H1 (cell line): Measurements from ENCODE around the gene BCL6B. TPM values are rescaled to one million over a fixed set of nuclear protein-coding genes. Genes with fewer than 3 reads are reported as not detected.

Source experiments
- CTCF ChIA-PET: fragments of 300-600 bp; sonication (Branson Sonifier 250); formaldehyde crosslinking; loops from one replicate; lab custom pipeline; 2021; ENCODE audit not compliant: partially characterized antibody; lab: Charles Lee
- POLR2A ChIA-PET: fragments of 300-600 bp; sonication (Branson Sonifier 250); formaldehyde crosslinking; loops from one replicate; lab custom pipeline; 2021; ENCODE audit warnings: inconsistent platforms; ENCODE audit not compliant: partially characterized antibody; lab: Charles Lee
- DNase-seq, 2 experiments: peaks; one replicate each; pipeline versions ENCODE4 v3.0.0 to v3.0.0-alpha.2; 2010 to 2022; ENCODE audit warnings: low spot score in 2 of 2, low read depth in 1 of 2, mixed read lengths in 1 of 2
- FAIRE-seq: peaks from 2 replicates; lab custom pipeline; 2011; peaks lifted over from hg19 to GRCh38; lab: Jason Lieb, UNC
- H2AFZ ChIP-seq: 2 replicates; pipeline ENCODE4 v1.8.1; 2012; ENCODE audit warnings: low read length, inconsistent platforms
- H2AK5ac ChIP-seq: 2 replicates; pipeline ENCODE4 v1.6.1; 2013; ENCODE audit warnings: low read depth, low read length
- H2BK120ac ChIP-seq: replicated peaks from 2 replicates; pipeline ENCODE3; 2013; ENCODE audit warnings: low read depth, low read length, inconsistent platforms
- H2BK12ac ChIP-seq: 2 replicates; pipeline ENCODE4 v1.6.1; 2013; ENCODE audit warnings: low read depth, low read length
- H2BK15ac ChIP-seq: 2 replicates; pipeline ENCODE4 v1.6.1; 2013; ENCODE audit warnings: low read length
- H2BK20ac ChIP-seq: 2 replicates; pipeline ENCODE4 v1.6.1; 2013; ENCODE audit warnings: low read length
- H2BK5ac ChIP-seq: 2 replicates; pipeline ENCODE4 v1.6.1; 2013; ENCODE audit warnings: low read depth, low read length
- H3K14ac ChIP-seq: 2 replicates; pipeline ENCODE4 v1.6.1; 2013; ENCODE audit warnings: inconsistent platforms; ENCODE audit not compliant: insufficient read length
- H3K18ac ChIP-seq: 2 replicates; pipeline ENCODE4 v1.6.1; 2013; ENCODE audit warnings: low read length; ENCODE audit errors: extremely low read depth
- H3K23ac ChIP-seq: 2 replicates; pipeline ENCODE4 v1.6.1; 2013; ENCODE audit warnings: inconsistent platforms; ENCODE audit not compliant: insufficient read length
- H3K23me2 ChIP-seq: 2 replicates; pipeline ENCODE4 v1.6.1; 2013; ENCODE audit warnings: low read depth, low read length
- H3K27ac ChIP-seq: 2 replicates; pipeline ENCODE4 v1.6.1; 2011; ENCODE audit warnings: low read depth, low read length, inconsistent platforms
- H3K27me3 ChIP-seq, 4 experiments: replicated peaks in 1 of 4; 1 replicate in 1 of 4; 2 replicates in 3 of 4; pipeline versions ENCODE4 v1.6.1 to v1.8.1; 2011 to 2013; ENCODE audit warnings: low read length in 3 of 4, mild to moderate bottlenecking in 3 of 4, inconsistent platforms in 2 of 4, mixed read lengths in 2 of 4, moderate library complexity in 1 of 4; ENCODE audit not compliant: control insufficient read depth in 3 of 4, insufficient read depth in 3 of 4; ENCODE audit errors: extremely low read depth in 1 of 4
- H3K36me3 ChIP-seq, 4 experiments: 2 replicates each; pipeline versions ENCODE4 v1.6.1 to v1.8.1; 2011 to 2013; ENCODE audit warnings: mild to moderate bottlenecking in 4 of 4, low read length in 3 of 4, moderate library complexity in 2 of 4, control low read depth in 1 of 4, inconsistent platforms in 1 of 4; ENCODE audit not compliant: insufficient read depth in 4 of 4, control insufficient read depth in 2 of 4
- H3K4ac ChIP-seq: replicated peaks from 2 replicates; pipeline ENCODE3; 2013; ENCODE audit warnings: low read length, low read depth, mixed read lengths, inconsistent platforms; ENCODE audit not compliant: insufficient read length
- H3K4me1 ChIP-seq, 4 experiments: replicated peaks in 1 of 4; 1 replicate in 1 of 4; 2 replicates in 3 of 4; pipeline versions ENCODE4 v1.6.1 to v1.8.1; 2011 to 2013; ENCODE audit warnings: low read length in 3 of 4, inconsistent platforms in 2 of 4, mixed read lengths in 1 of 4; ENCODE audit not compliant: insufficient read depth in 4 of 4, control insufficient read depth in 3 of 4
- H3K4me2 ChIP-seq, 2 experiments: 2 replicates each; pipeline versions ENCODE4 v1.6.1 to v1.8.1; 2011 to 2013; ENCODE audit warnings: low read depth in 2 of 2, low read length in 2 of 2, control low read depth in 1 of 2, inconsistent platforms in 1 of 2, mild to moderate bottlenecking in 1 of 2; ENCODE audit not compliant: insufficient read depth in 1 of 2
- H3K4me3 ChIP-seq, 4 experiments: fragments of 200-600, 300-600 bp in 1 of 4; sonication (generic), shearing (Covaris generic), sonication (Bioruptor Twin) in 1 of 4; 2 replicates each; pipeline versions ENCODE4 v1.5.1 to v1.8.1; 2011 to 2016; ENCODE audit warnings: low read length in 4 of 4, low read depth in 3 of 4, control low read depth in 2 of 4, inconsistent platforms in 2 of 4, mild to moderate bottlenecking in 2 of 4, mixed read lengths in 1 of 4, moderate library complexity in 1 of 4; ENCODE audit not compliant: insufficient read depth in 2 of 4; ENCODE audit errors: extremely low read depth in 1 of 4
- H3K56ac ChIP-seq: replicated peaks from 2 replicates; pipeline ENCODE3; 2013; ENCODE audit warnings: low read depth, mild to moderate bottlenecking, mixed read lengths, low read length, inconsistent platforms; ENCODE audit not compliant: insufficient read length
- H3K79me1 ChIP-seq: 2 replicates; pipeline ENCODE4 v1.6.1; 2013; ENCODE audit warnings: low read depth, low read length, control low read depth
- H3K79me2 ChIP-seq, 2 experiments: 2 replicates each; pipeline versions ENCODE4 v1.6.1 to v1.8.1; 2012 to 2013; ENCODE audit warnings: low read length in 2 of 2, mild to moderate bottlenecking in 2 of 2, inconsistent platforms in 1 of 2; ENCODE audit not compliant: insufficient read depth in 2 of 2, control insufficient read depth in 1 of 2
- H3K9ac ChIP-seq, 4 experiments: replicated peaks in 1 of 4; 1 replicate in 1 of 4; 2 replicates in 3 of 4; pipeline versions ENCODE4 v1.6.1 to v1.8.1; 2011 to 2013; ENCODE audit warnings: low read depth in 3 of 4, low read length in 3 of 4, control low read depth in 2 of 4, mild to moderate bottlenecking in 2 of 4, moderate library complexity in 2 of 4, inconsistent platforms in 1 of 4; ENCODE audit errors: extremely low read depth in 1 of 4
- H3K9me3 ChIP-seq, 2 experiments: 2 replicates each; pipeline versions ENCODE4 v1.6.1 to v1.8.1; 2012 to 2013; ENCODE audit warnings: mild to moderate bottlenecking in 2 of 2, moderate library complexity in 2 of 2, control low read depth in 1 of 2, inconsistent platforms in 1 of 2, low read depth in 1 of 2, low read length in 1 of 2, mixed read lengths in 1 of 2; ENCODE audit not compliant: insufficient read depth in 2 of 2
- H4K20me1 ChIP-seq, 2 experiments: replicated peaks in 1 of 2; 2 replicates each; pipeline versions ENCODE3 to v1.8.1; 2011 to 2013; ENCODE audit warnings: inconsistent platforms in 2 of 2, low read length in 2 of 2, mild to moderate bottlenecking in 1 of 2; ENCODE audit not compliant: insufficient read depth in 2 of 2, control insufficient read depth in 1 of 2
- H4K5ac ChIP-seq: 2 replicates; pipeline ENCODE4 v1.6.1; 2013; ENCODE audit warnings: low read length, low read depth, mixed read lengths, inconsistent platforms; ENCODE audit not compliant: insufficient read length
- H4K8ac ChIP-seq: 2 replicates; pipeline ENCODE4 v1.8.0; 2013; ENCODE audit warnings: mild to moderate bottlenecking, moderate library complexity, low read length, inconsistent platforms; ENCODE audit not compliant: insufficient read depth; ENCODE audit errors: extremely low read depth
- H4K91ac ChIP-seq: replicated peaks from 2 replicates; pipeline ENCODE3; 2013; ENCODE audit warnings: low read length, mixed read lengths, inconsistent platforms; ENCODE audit not compliant: insufficient read length
- ATF2 ChIP-seq: IDR thresholded peaks from 2 replicates; pipeline ENCODE4 v1.6.1; 2012; ENCODE audit warnings: low read length, inconsistent platforms
- BCL11A ChIP-seq, 2 experiments: IDR thresholded peaks; one replicate each; pipeline ENCODE4 v1.6.1; 2011; ENCODE audit warnings: low read depth in 2 of 2, low read length in 2 of 2, mild to moderate bottlenecking in 2 of 2
- CTCF ChIP-seq, 3 experiments: IDR thresholded peaks; 1 replicate in 2 of 3; 2 replicates in 1 of 3; pipeline versions ENCODE4 v1.5.1 to v1.6.1; 2011; ENCODE audit warnings: low read length in 3 of 3, mild to moderate bottlenecking in 3 of 3, inconsistent platforms in 2 of 3, low read depth in 1 of 3, moderate library complexity in 1 of 3; ENCODE audit not compliant: insufficient read depth in 1 of 3; ENCODE audit errors: control extremely low read depth in 1 of 3
- EGR1 ChIP-seq: IDR thresholded peaks from 2 replicates; pipeline ENCODE4 v1.6.1; 2011; ENCODE audit warnings: low read depth, low read length, borderline replicate concordance
- RAD21 ChIP-seq, 2 experiments: IDR thresholded peaks in 1 of 2; conservative IDR thresholded peaks in 1 of 2; 2 replicates each; pipeline ENCODE4 v1.6.1; 2011; ENCODE audit warnings: low read depth in 2 of 2, low read length in 2 of 2, improper control_type of control experiment in 1 of 2, inconsistent platforms in 1 of 2, mild to moderate bottlenecking in 1 of 2, moderate library complexity in 1 of 2
- RNF2 ChIP-seq: fragments of 200-900, 300-1000 bp; sonication (generic); IDR thresholded peaks from 2 replicates; pipeline ENCODE4 v1.7.1; 2016; ENCODE audit warnings: borderline replicate concordance, low read depth, mild to moderate bottlenecking, antibody characterized with exemption, low read length; ENCODE audit not compliant: poor library complexity, severe bottlenecking; ENCODE audit errors: missing control alignments
- RXRA ChIP-seq: IDR thresholded peaks from 2 replicates; pipeline ENCODE4 v1.6.1; 2011; ENCODE audit warnings: low read depth, mild to moderate bottlenecking, low read length, moderate library complexity; ENCODE audit not compliant: insufficient read depth
- SP2 ChIP-seq: IDR thresholded peaks from 2 replicates; pipeline ENCODE4 v1.6.1; 2012; ENCODE audit warnings: mild to moderate bottlenecking, low read length, inconsistent platforms
- YY1 ChIP-seq: IDR thresholded peaks from 2 replicates; pipeline ENCODE4 v1.6.1; 2011; ENCODE audit warnings: low read depth, mild to moderate bottlenecking, low read length
- WGBS, 2 experiments: shearing (Covaris generic) in 1 of 2; methylation state at CpG; one replicate each; pipeline versions ENCODE4 v1.1.6 to v1.1.7; 2013 to 2015; ENCODE audit warnings: low lambda C conversion rate in 2 of 2, mixed read lengths in 2 of 2, inconsistent platforms in 1 of 2, low coverage in 1 of 2, missing lambda C conversion rate in 1 of 2; ENCODE audit not compliant: insufficient replicate concordance in 2 of 2, insufficient coverage in 1 of 2, insufficient read length in 1 of 2; ENCODE audit errors: extremely low coverage in 1 of 2, missing lambda C conversion rate in 1 of 2; 5-methylcytosine and 5-hydroxymethylcytosine counted together
- polyA plus RNA-seq, 7 experiments: library from polyadenylated mRNA; depleted of rRNA in 3 of 7; stranded (reverse) in 5 of 7; unstranded in 2 of 7; fragments of >200 nt in 5 of 7; fragments of 200-250 nt in 2 of 7; gene quantifications; 1 replicate in 5 of 7; 2 replicates in 1 of 7; 4 replicates in 1 of 7; pipeline versions ENCODE4 v1.2.1 to v1.2.3, GENCODE V29; 2011 to 2013; ENCODE audit warnings: missing spikeins in 2 of 7, mixed read lengths in 2 of 7
- total RNA-seq: library from RNA; stranded (reverse); fragmentation: NEBNext Ultra II Directional; extraction: Animal tissue kit (Norgen Biotek cat#: 25700); gene quantifications from 2 replicates; pipeline ENCODE4 v1.2.1, GENCODE V29; 2021

BCL6B gene
- total and polyA plus RNA-seq, 2 of the 8 experiments (the other 6 are each of a cell fraction or from before 2014, with no cell fraction given): 6.6 to 8.7 TPM

GRCh38 chr17:7078711-7079110 is 55.9 kb downstream of the BCL6B start:
- H2BK5ac ChIP-seq: no peak overlapping the region
- no peak overlapping the region for H2BK15ac ChIP-seq
- no peak overlapping the region for H2BK12ac ChIP-seq
- DNase-seq: no peak
- no peaks in the 10 kb centered on the region for H4K20me1 ChIP-seq
- H3K4ac ChIP-seq: no peak overlapping the region
- no peak overlapping the region for H3K56ac ChIP-seq
- no peak overlapping the region for H3K14ac ChIP-seq
- H3K4me3 ChIP-seq: no peak overlapping the region
- H3K27ac ChIP-seq: no peak overlapping the region
- H3K9me3 ChIP-seq: no peaks in the 10 kb centered on the region
- no peak overlapping the region for H3K9ac ChIP-seq
- ChIA-PET CTCF (interaction anchor here (1.1 to 1.3 kb wide), 3 partner anchors 20 to 58 kb away, joined by 3 to 4 read pairs (median 4); no protein-coding TSS in a partner anchor), POLR2A (no interaction called here)
- no peak overlapping the region for H2AK5ac ChIP-seq
- H3K36me3 ChIP-seq: no peaks in the 10 kb centered on the region
- no peak for FAIRE-seq
- H3K79me2 ChIP-seq: no peaks in the 10 kb centered on the region
- H3K79me1 ChIP-seq: no peaks in the 10 kb centered on the region
- H4K91ac ChIP-seq: no peak overlapping the region
- H3K4me2 ChIP-seq: no peak overlapping the region
- H2BK120ac ChIP-seq: no peak overlapping the region
- H3K4me1 ChIP-seq: no peaks in the 10 kb centered on the region
- H3K23me2 ChIP-seq: no peaks in the 10 kb centered on the region
- H2AFZ ChIP-seq: no peak overlapping the region
- H3K18ac ChIP-seq: no peak overlapping the region
- 96% methylated on average over 10 of the region's 10 CpGs; no CpG with 5 or more reads in 1 of the 2 experiments for WGBS, 2 experiments
- no peaks in the 10 kb centered on the region for H3K27me3 ChIP-seq
- no peak overlapping the region for H4K5ac ChIP-seq
- no peak overlapping the region for H2BK20ac ChIP-seq
- no peak overlapping the region for H4K8ac ChIP-seq
- no peak overlapping the region for H3K23ac ChIP-seq
- TF ChIP-seq YY1 (no peak), RXRA (no peak), BCL11A (IDR thresholded peaks at IDR 0.05; ENCODE audit: low read depth in 2 of 2, low read length in 2 of 2) (no peak), EGR1 (no peak), CTCF (IDR thresholded peaks at IDR 0.05; ENCODE audit: control extremely low read depth in 1 of 3, insufficient read depth in 1 of 3, low read depth in 1 of 3, low read length in 3 of 3) (no peak), RAD21 (IDR thresholded peaks at IDR 0.05 in 1 of 2, conservative IDR thresholded peaks at IDR 0.05 in 1 of 2; ENCODE audit: low read depth in 2 of 2, low read length in 2 of 2) (no peak), SP2 (no peak), RNF2 (no peak), ATF2 (no peak)
